Chondrocyte (in vitro differentiated cells): ENCODE data around the gene MAMSTR. TPM values are rescaled to one million over a fixed set of nuclear protein-coding genes. Genes with fewer than 3 reads are reported as not detected.
"Not testable (repeated sequence)": the region's sequence is repeated elsewhere in the genome, so short reads cannot be mapped to it uniquely, and the experiment has no call there.

Source experiments
- DNase-seq: peaks from one replicate; pipeline ENCODE4 v3.0.0; 2021; ENCODE audit warnings: mixed read lengths, low spot score
- H3K27ac Mint-ChIP-seq: one replicate; pipeline ENCODE4 v1.8.0; 2021; ENCODE audit warnings: mild to moderate bottlenecking, moderate library complexity, mixed read lengths; ENCODE audit not compliant: unreplicated experiment
- H3K27me3 Mint-ChIP-seq: 2 replicates; pipeline ENCODE4 v1.8.0; 2021; ENCODE audit warnings: low read depth, mixed read lengths
- H3K36me3 Mint-ChIP-seq: 2 replicates; pipeline ENCODE4 v1.8.0; 2021; ENCODE audit warnings: low read depth, mixed read lengths
- H3K4me1 Mint-ChIP-seq: 2 replicates; pipeline ENCODE4 v1.8.0; 2021; ENCODE audit warnings: low read depth, mild to moderate bottlenecking, mixed read lengths
- H3K4me3 Mint-ChIP-seq: one replicate; pipeline ENCODE4 v1.8.0; 2021; ENCODE audit warnings: mild to moderate bottlenecking, moderate library complexity, mixed read lengths; ENCODE audit not compliant: unreplicated experiment
- H3K9me3 Mint-ChIP-seq: 2 replicates; pipeline ENCODE4 v1.8.0; 2021; ENCODE audit warnings: low read depth, mixed read lengths
- long read RNA-seq: library from polyadenylated mRNA; stranded (forward); transcript quantifications from one replicate; pipeline ENCODE4 v2.0.0, GENCODE V29; 2021
- total RNA-seq: library from RNA; stranded (reverse); gene quantifications from 3 replicates; pipeline ENCODE4 v1.2.1, GENCODE V29; 2021
- TF ChIP-seq, protein P1 (sequence below): fragments of 200-600 bp; sonication (generic); IDR thresholded peaks from 2 replicates; pipeline ENCODE4 v1.5.0; 2021; ENCODE audit warnings: antibody characterized with exemption, mild to moderate bottlenecking, moderate library complexity

Gene MAMSTR, protein sequence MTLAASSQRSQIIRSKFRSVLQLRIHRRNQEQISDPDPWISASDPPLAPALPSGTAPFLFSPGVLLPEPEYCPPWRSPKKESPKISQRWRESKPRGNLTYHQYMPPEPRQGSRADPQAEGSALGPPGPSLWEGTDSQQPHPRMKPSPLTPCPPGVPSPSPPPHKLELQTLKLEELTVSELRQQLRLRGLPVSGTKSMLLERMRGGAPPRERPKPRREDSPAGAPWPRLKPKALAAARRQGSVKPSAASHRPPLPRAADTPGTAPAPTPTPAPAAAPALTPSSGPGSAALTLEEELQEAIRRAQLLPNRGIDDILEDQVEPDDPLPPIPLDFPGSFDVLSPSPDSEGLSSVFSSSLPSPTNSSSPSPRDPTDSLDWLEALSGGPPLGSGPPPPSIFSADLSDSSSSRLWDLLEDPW
- total RNA-seq, result 1.6 to 2.9 TPM (median 1.7 TPM) in 3 replicates
- long read RNA-seq, partial matches to known transcripts, result 0 of 3 reads
- long read RNA-seq, other reads (novel, unspliced or antisense), result 3 of 3 reads

DNA sequence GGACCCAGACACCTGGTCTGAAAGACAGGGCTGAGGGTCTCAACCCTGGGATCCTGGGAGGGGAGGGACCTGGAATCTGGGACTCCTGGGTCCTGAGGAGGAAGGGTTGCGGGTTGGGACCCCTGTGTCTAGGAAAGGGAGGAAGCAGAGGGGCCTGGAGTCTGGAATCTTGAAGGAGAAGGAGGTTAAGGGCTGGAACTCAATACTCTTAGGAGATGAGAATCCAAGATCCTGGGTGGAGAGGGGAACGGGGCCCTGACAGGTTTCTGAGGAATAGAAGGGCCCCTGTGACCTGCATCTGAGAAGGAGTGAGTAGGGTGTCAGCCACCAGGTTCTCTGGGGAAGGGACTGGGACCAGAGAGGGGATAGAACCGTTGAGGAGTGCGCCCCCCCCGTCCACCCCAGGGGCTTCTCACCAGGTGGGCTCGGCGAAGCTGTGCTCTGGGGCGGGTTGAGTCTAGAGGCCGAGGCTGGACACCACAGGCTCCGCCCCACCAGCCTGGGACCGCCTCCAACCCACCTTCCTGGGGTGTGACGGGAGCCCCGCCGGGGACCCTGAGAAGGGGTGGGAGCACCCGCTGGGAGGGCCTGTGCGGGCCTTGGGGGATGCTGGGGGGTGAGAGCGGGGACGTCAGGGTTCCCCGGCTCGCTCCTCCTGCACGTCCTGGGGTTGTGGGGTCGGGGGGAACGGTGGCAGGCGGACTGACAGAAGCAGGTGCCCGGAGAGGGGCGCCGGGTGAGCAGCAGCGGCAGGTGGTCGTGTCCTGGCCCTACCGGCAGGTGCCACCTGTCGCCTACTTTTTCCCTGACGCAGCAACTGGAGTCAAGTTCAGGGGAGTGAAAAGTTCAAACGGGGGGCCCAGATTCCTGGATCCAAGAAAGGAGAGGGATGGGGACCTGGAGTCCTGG is at the start of gene MAMSTR:
Gene MAMSTR (minus strand): TSS at position 463 of the 909 bp plus-strand sequence. CDS start 694 bp downstream, outside the sequence.
- no peak for DNase-seq
- H3K9me3 Mint-ChIP-seq, result no peaks in the 10 kb centered on the region
- TF ChIP-seq, protein P1, sequence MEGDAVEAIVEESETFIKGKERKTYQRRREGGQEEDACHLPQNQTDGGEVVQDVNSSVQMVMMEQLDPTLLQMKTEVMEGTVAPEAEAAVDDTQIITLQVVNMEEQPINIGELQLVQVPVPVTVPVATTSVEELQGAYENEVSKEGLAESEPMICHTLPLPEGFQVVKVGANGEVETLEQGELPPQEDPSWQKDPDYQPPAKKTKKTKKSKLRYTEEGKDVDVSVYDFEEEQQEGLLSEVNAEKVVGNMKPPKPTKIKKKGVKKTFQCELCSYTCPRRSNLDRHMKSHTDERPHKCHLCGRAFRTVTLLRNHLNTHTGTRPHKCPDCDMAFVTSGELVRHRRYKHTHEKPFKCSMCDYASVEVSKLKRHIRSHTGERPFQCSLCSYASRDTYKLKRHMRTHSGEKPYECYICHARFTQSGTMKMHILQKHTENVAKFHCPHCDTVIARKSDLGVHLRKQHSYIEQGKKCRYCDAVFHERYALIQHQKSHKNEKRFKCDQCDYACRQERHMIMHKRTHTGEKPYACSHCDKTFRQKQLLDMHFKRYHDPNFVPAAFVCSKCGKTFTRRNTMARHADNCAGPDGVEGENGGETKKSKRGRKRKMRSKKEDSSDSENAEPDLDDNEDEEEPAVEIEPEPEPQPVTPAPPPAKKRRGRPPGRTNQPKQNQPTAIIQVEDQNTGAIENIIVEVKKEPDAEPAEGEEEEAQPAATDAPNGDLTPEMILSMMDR, result no peak
- H3K27me3 Mint-ChIP-seq, result no peaks in the 10 kb centered on the region
- H3K4me3 Mint-ChIP-seq, result peak within 1 kb of the TSS; percentile 98
- H3K4me1 Mint-ChIP-seq, result peaks cover 36% of the 10 kb centered on the region
- peak within 1 kb of the TSS; percentile 99 for H3K27ac Mint-ChIP-seq
- no peaks in the 10 kb centered on the region for H3K36me3 Mint-ChIP-seq

DNA sequence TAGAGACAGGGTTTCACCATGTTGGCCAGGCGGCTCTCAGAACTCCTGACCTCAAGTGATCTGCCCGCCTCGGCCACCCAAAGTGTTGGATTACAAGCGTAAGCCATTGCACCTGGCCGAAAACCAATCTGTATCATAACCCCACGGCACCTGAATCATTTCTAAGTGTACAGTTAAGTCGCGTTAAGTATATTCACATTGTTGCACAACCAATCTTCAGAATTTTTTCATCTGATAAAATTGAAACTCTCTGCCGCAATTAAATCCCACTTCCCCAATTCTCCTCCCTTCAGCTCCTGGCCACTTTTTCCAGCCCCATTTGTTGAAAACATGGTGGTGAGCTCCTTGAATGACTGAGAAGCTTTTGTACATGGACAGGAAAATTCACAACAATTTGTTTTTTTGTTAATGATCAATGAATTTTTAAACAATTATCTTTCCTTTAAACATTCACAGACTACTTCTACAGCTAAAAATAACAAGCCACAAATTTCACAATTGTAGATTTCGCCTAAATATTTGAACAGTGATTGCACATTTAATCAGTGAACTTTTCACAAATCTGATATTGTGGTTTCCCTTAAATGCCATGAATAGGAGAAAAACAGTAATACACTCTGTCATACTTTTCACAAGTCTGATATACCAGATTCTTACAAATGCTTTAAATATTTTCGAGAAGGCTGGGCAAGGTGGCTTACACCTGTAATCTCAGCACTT is 49.6 kb upstream of the MAMSTR start:
- peak overlapping the region; percentile 94 for H3K27ac Mint-ChIP-seq
- peaks cover 2% of the 10 kb centered on the region for H3K9me3 Mint-ChIP-seq
- H3K36me3 Mint-ChIP-seq, result no peaks in the 10 kb centered on the region
- no peak overlapping the region for H3K4me3 Mint-ChIP-seq
- TF ChIP-seq, protein P1, result no peak
- DNase-seq, result no peak
- peaks cover 22% of the 10 kb centered on the region for H3K4me1 Mint-ChIP-seq
- peaks cover 8% of the 10 kb centered on the region for H3K27me3 Mint-ChIP-seq

DNA sequence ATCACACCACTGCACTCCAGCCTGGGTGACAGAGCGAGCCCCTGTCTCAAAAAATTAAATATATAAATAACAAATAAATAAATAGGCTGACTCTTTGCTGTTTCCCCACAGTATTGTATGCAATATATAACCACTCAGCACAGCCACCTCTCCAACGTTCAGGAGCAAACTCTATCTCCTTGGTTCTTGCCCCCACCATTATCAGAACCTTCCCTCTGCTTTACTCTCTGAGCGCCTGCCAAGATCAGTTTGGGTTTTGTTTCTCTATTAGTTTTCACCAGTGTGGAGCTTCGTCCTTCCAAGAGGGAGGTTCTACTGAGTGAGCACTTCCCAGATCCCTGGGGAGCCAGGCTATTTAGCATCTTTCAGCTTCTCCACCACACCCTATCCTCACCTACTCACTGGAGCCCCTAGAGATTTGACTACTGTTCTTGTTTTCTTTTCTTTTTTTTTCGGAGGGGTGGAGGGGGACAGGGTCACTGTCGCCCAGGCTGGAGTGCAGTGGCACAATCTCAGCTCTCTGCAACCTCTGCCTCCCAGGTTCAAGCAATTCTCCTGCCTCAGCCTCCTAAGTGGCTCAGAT is 48.7 kb upstream of the MAMSTR start:
- H3K4me3 Mint-ChIP-seq, H3K27me3 Mint-ChIP-seq, H3K27ac Mint-ChIP-seq, H3K36me3 Mint-ChIP-seq, H3K9me3 Mint-ChIP-seq, DNase-seq: not testable (repeated sequence)
- peaks cover 22% of the 10 kb centered on the region for H3K4me1 Mint-ChIP-seq

DNA sequence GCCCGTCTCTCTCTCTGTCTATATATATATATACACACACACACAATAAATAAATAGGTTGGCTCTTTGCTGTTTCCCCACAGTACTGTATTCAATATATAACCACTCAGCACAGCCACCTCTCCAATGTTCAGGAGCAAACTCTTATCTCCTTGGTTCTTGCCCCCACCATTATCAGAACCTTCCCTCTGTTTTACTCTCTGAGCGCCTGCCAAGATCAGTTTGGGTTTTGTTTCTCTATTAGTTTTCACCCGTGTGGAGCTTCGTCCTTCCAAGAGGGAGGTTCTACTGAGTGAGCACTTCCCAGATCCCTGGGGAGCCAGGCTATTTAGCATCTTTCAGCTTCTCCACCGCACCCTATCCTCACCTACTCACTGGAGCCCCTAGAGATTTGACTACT is 46.3 kb upstream of the MAMSTR start:
- not testable (repeated sequence) for H3K36me3 Mint-ChIP-seq, DNase-seq, H3K9me3 Mint-ChIP-seq, H3K27ac Mint-ChIP-seq, H3K4me3 Mint-ChIP-seq
- Mint-ChIP-seq H3K27me3 (peaks cover 27% of the 10 kb centered on the region), H3K4me1 (peaks cover 16% of the 10 kb centered on the region)

DNA sequence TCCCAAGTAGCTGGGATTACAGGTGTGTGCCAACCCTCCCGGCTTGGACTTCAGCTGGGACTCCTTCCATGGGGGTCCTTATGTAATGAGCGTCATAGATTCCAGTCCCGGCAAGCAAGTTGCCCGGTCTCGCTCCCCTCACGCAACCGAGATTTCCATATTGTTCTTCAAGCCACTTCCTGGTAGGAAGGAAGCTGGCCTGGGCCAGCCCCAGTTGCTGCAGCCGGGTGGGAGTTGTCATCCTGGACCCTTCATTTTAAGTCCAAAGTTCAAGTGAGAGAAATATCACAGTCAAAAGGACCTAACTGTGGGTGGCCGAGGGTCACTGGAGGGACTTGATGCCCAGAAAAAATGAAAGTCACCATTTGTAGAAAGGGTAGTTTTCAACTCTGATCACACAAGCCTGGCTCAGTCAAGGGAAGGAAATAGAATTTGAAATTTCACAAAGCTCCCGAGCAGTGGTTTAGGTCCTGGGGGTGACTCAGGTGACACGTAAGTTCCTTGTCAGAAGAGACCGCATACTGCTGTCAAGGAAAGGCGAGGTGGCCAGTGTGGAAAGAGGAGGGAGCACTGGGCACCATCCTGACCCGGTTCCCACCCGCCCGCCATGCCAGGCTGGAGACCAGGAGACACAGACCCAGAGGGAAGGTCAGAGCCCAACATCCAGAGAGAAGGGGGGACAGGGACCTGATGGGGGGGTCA is 41.1 kb upstream of the MAMSTR start:
- Mint-ChIP-seq H3K27me3 (peaks cover 26% of the 10 kb centered on the region), H3K36me3 (no peaks in the 10 kb centered on the region), H3K27ac (no peak overlapping the region), H3K4me3 (no peak overlapping the region), H3K4me1 (no peaks in the 10 kb centered on the region), H3K9me3 (no peaks in the 10 kb centered on the region)
- DNase-seq, result no peak
- TF ChIP-seq, protein P1, result no peak
